HG03442 (cell line): ENCODE results near the gene LINGO3.
A peak's percentile ranks its signal among the peaks of the same experiment; 100 is the strongest.

Experiments used
- ATAC-seq: cut with Tn5 transposase; IDR thresholded peaks from one replicate; pipeline ENCODE4 v1.9.1; 2021; ENCODE audit warnings: mild to moderate bottlenecking, moderate library complexity; ENCODE audit not compliant: unreplicated experiment

Gene LINGO3

DNA sequence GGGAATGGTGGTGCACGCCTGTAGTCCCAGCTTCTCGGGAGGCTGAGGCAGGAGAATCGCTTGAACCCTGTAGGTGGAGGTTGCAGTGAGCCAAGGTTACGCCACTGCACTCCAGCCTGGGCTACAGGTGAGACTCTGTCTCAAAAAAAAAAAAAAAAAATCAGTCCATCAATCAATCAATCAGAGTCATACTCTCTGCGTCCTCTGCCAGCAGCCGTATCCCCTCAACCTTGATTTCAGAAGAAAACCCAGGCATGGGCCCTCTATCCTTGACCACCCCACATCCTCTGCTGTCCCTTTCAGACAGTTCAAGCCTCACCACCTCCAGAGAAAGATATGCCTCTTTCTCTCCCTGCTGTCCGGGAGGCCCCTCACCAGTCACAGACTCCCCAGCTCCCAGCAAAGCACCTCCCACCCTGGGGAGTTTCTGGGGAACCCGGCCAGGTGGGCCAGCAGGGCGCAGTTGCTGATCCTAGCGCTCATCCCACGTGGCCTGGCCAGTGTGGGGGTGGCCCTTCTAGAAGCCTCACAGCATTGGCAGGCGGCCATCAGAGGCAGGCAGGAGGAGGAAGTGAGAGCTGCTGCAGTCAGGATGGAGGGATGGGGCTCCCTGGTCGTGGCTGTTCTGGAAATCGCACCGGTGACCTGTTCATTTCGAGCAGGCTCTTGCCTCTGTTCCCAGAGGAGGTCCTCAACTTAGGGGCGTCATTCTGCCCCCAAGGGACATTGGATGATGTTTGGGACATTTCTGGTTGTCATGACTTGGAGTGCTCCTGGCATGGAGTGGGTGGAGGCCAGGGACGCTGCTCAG lies 41.6 kb downstream of the LINGO3 start:
- peak; percentile 27 for ATAC-seq

DNA sequence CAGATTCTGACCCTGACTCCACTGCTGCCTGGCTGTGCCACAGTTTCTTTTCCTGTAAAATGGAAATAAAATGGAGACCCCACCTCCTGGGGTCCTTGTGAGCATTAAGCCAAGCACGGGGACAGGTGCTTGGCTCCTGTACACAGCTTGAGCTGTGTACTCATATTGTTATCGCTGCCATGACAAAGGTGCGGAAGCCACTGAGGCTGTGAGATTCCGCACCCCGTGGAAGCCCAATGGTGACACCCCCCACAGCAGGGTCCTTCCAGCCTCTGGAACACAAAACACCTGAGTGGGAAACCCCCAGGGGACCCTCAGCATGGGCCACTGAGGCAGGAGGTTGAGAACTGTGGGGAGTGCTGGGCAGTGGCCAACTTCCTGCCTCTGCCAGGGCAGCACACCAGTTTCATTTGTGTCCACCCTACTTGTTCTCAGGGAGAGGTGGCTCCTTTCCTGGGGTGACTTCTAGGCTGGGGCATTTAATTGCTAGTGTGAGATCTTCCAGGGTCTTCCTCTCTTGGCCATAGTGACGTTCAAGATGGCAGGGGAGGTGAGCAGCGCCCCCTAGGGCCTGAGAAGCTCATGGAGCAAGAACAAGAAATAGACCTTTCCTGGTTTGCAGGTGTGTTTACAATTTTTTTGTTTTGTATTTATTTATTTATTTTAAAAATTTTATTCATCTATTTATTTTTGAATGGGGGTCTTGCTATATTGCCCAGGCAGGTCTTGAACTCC lies 46.3 kb downstream of the LINGO3 start:
- no peak for ATAC-seq

DNA sequence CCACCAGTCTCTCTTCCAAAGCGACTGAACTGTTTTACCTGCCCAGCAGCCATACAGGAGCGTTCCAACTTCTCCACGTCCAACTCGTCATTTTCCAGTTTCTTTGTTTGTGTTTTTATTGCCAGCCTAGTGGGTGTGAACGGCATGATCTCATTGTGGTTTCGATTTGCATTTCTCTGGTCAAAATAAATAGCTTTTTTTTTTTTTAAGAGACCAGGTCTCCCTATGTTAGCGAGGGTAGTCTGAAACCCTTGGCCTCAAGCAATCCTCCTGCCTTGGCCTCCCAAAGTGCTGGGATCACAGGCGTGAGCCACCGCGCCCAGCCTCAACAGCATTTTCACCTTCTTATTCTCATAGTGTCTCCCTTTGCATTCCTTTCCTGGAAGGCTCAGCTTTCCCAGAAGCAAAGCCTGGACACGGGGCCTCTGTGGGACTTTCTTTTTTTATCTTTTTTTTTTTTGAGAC lies 47.6 kb downstream of the LINGO3 start:
- no peak for ATAC-seq

DNA sequence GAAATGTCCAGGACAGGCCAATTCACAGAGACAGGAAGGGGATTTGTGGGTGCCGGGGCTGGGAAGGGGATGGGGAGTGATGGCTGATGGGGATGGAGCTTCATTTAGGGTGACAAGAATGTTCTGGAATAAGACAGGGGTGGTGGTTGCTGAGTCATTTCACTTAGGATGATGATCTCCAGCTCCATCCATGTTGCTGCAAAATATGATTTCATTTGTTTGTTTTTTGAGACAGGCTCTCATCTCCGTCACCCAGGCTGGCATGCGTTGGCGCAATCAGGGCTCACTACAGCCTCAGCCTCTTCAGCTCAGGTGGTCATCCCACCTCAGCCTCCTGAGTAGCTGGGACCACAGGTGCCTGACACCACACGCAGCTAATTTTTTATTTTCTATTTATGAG lies 48.6 kb downstream of the LINGO3 start:
- no peak for ATAC-seq
